ENCODE results near the gene PLXNA3.

PLXNA3 gene

GRCh38 chrX:154429711-154430110, 28.4 kb upstream of the PLXNA3 start:
- H3K36me3 ChIP-seq (replicated peaks) = peaks cover 37% of the 10 kb centered on the region
- H3K4me1 ChIP-seq = peaks cover 16% of the 10 kb centered on the region
- H3K9me3 ChIP-seq = no peaks in the 10 kb centered on the region
- no peak for DNase-seq (ENCODE audit: low spot score in 2 of 2)
- H3K27me3 ChIP-seq (ENCODE audit: low read depth) = no peaks in the 10 kb centered on the region
- H3K4me3 ChIP-seq = peak overlapping the region; percentile 63
- in situ Hi-C loops (cut with MboI; ENCODE audit: low sequenced_read_pairs) = no loop called here

- in situ Hi-C loops (cut with MboI; ENCODE audit: low sequenced_read_pairs) = no loop called here
- H3K9me3 ChIP-seq = no peaks in the 10 kb centered on the region
- H3K4me3 ChIP-seq = no peak overlapping the region
- H3K27me3 ChIP-seq (ENCODE audit: low read depth) = no peaks in the 10 kb centered on the region
- H3K36me3 ChIP-seq (replicated peaks) = peaks cover 45% of the 10 kb centered on the region
- peaks cover 16% of the 10 kb centered on the region for H3K4me1 ChIP-seq
- no peak for DNase-seq (ENCODE audit: low spot score in 2 of 2)
These were observed 27.6 kb upstream of the PLXNA3 start for GRCh38 chrX:154430479-154430878.

DNA sequence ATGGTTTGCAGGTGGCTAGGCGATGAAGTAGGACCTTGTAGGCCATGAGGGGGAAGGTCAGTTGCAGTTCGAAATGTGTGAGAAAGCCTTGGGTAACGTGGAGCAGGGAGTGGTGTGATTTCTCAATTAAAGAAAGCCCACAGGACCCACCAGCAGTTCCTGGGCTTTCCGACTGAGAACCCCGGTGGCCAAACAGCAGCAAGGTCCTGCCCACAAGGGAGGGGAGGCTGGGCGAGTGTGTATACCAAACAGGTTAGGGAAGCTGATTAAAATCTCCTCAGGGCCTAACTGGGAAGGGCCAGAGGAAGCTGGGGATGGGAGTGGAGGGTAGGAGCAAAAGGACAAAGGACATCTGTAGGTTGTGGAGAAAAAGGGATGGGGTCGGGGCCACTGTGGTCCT, 27.2 kb upstream of the PLXNA3 start:
- peaks cover 49% of the 10 kb centered on the region for H3K36me3 ChIP-seq (replicated peaks)
- H3K4me1 ChIP-seq = peaks cover 16% of the 10 kb centered on the region
- DNase-seq (ENCODE audit: low spot score in 2 of 2) = no peak
- H3K27me3 ChIP-seq (ENCODE audit: low read depth) = no peaks in the 10 kb centered on the region
- in situ Hi-C loops (cut with MboI; ENCODE audit: low sequenced_read_pairs) = no loop called here
- no peak overlapping the region for H3K4me3 ChIP-seq
- no peaks in the 10 kb centered on the region for H3K9me3 ChIP-seq

- peaks cover 21% of the 10 kb centered on the region for H3K4me1 ChIP-seq
- H3K27me3 ChIP-seq (ENCODE audit: low read depth) = no peaks in the 10 kb centered on the region
- no peak for DNase-seq (ENCODE audit: low spot score in 2 of 2)
- H3K36me3 ChIP-seq (replicated peaks) = peaks cover 54% of the 10 kb centered on the region
- in situ Hi-C loops (cut with MboI; ENCODE audit: low sequenced_read_pairs) = no loop called here
- H3K4me3 ChIP-seq = no peak overlapping the region
- no peaks in the 10 kb centered on the region for H3K9me3 ChIP-seq
These were observed 26.7 kb upstream of the PLXNA3 start for GRCh38 chrX:154431341-154431740.

- peaks cover 55% of the 10 kb centered on the region for H3K36me3 ChIP-seq (replicated peaks)
- peaks cover 21% of the 10 kb centered on the region for H3K4me1 ChIP-seq
- H3K9me3 ChIP-seq = no peaks in the 10 kb centered on the region
- in situ Hi-C loops (cut with MboI; ENCODE audit: low sequenced_read_pairs) = no loop called here
- DNase-seq (ENCODE audit: low spot score in 2 of 2) = no peak
- H3K27me3 ChIP-seq (ENCODE audit: low read depth) = no peaks in the 10 kb centered on the region
- no peak overlapping the region for H3K4me3 ChIP-seq
These were observed 25.9 kb upstream of the PLXNA3 start for GRCh38 chrX:154432210-154432609.

DNA sequence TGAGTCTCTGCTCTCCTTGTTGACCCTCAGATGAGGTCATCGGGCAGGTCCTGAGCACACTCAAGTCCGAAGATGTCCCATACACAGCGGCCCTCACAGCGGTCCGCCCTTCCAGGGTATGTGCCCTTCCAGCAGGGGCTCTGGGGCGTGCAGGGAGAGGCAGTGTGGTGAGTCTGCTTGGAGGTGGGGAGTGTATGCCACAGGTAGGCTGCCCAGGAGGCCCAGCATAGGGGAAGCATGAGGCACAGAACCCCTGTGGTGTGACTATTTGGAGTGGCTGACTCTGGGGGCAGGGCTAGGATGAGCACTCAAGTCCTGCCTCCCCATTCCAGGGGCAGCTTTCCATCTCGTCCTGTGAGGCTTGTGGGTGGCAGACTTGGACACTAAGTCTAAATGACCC, 24.5 kb upstream of the PLXNA3 start:
- in situ Hi-C loops (cut with MboI; ENCODE audit: low sequenced_read_pairs) = no loop called here
- no peak for DNase-seq (ENCODE audit: low spot score in 2 of 2)
- Histone ChIP-seq H3K9me3 (no peaks in the 10 kb centered on the region), H3K36me3 (replicated peaks) (peaks cover 62% of the 10 kb centered on the region), H3K4me3 (no peak overlapping the region), H3K27me3 (ENCODE audit: low read depth) (no peaks in the 10 kb centered on the region), H3K4me1 (peaks cover 13% of the 10 kb centered on the region)

DNA sequence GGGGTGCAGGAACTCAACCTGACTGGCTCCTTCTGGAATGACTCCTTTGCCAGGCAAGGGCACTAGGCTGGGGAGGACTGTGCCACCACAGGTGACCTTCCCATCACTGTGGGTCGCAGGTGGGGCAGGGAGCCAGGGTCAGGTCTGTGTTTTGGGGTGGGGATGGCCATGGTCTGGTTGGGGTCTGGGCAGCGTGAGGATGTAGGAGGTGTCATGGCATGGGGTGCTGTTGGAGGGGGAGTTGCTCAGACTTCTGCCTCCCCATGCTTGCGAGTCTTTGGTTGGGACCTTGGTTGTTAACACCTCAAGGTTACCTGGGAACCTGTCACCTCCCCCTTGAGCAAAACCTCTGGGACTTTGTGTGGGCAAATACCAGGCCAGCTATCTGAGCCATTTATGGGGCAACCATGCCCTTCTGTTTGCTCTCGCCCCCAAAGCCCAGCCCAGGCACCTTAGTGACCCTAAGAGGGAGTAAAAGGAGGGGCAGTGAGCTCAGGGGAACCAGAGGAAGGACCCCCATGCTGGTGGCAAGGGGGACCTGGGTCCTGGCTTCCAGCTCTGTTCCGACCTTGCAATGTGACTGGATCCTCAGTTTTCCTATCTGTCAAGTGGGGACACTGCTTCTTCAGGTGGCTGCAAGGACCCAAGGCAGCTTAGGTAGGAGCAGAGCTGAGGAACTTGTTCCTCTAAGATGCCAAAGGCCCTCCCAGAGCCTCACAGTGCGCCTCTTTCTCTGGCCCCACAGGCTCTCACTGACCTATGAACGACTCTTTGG, 23.5 kb upstream of the PLXNA3 start:
- Histone ChIP-seq H3K4me3 (no peak overlapping the region), H3K9me3 (no peaks in the 10 kb centered on the region), H3K4me1 (peaks cover 8% of the 10 kb centered on the region), H3K27me3 (ENCODE audit: low read depth) (no peaks in the 10 kb centered on the region), H3K36me3 (replicated peaks) (peaks cover 69% of the 10 kb centered on the region)
- no peak for DNase-seq (ENCODE audit: low spot score in 2 of 2)
- in situ Hi-C loops (cut with MboI; ENCODE audit: low sequenced_read_pairs) = no loop called here

- DNase-seq (ENCODE audit: low spot score in 2 of 2) = no peak
- H3K27me3 ChIP-seq (ENCODE audit: low read depth) = no peaks in the 10 kb centered on the region
- H3K4me1 ChIP-seq = peaks cover 5% of the 10 kb centered on the region
- peaks cover 69% of the 10 kb centered on the region for H3K36me3 ChIP-seq (replicated peaks)
- in situ Hi-C loops (cut with MboI; ENCODE audit: low sequenced_read_pairs) = no loop called here
- H3K9me3 ChIP-seq = no peaks in the 10 kb centered on the region
- no peak overlapping the region for H3K4me3 ChIP-seq
These were observed 22.8 kb upstream of the PLXNA3 start for GRCh38 chrX:154435171-154435733.

GRCh38 chrX:154436374-154436982, 21.6 kb upstream of the PLXNA3 start:
- Histone ChIP-seq H3K9me3 (no peaks in the 10 kb centered on the region), H3K4me3 (peak overlapping the region; percentile 97), H3K27me3 (ENCODE audit: low read depth) (no peaks in the 10 kb centered on the region), H3K4me1 (peaks cover 5% of the 10 kb centered on the region), H3K36me3 (replicated peaks) (peaks cover 79% of the 10 kb centered on the region)
- peak; percentile 44 to 76 for DNase-seq (ENCODE audit: low spot score in 2 of 2)
- in situ Hi-C loops (cut with MboI; ENCODE audit: low sequenced_read_pairs) = no loop called here

DNA sequence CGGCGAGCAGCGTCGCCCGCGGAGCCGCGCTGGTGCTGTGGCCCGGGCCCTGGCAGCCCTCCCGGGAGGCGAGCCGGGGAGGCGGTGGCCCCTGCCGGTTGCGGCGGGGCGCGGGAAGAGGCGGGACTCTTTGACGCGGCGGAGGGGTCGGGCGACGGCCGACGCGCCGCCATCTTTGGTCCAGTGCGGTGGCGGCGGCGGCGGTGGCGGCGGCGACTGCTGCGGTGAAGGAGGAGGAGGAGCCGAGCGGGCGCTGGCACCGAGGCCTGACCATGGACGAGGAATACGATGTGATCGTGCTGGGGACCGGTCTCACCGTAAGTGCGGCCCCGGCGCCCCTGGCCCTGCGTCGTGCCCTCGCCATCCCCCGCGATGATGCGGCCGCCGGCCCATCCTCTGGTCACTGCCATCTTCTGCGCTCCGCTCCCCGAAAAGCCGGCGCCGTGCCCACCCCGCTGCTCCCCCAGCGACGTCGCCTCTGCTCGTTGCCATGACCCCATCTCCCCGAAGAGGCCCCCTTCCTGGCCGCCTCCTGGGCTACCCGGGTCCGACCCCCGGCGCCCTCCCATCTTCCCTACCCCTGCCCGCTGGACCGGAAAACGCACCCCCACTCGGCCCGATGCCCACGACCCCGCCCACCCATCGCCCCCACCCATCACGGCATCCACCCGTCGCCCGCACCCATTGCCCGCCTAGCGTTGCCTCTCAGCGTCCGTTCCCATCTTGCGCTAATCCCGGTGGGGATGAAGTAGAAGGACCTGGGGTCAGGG, 20.9 kb upstream of the PLXNA3 start, which contains the start of gene GDI1:
Gene GDI1, plus strand, starts transcription at position 172 of the 770 bp plus-strand sequence. Its CDS starts 101 bp downstream, at position 273.
- DNase-seq (ENCODE audit: low spot score in 2 of 2) = peak; percentile 24 to 86
- Histone ChIP-seq H3K4me3 (peak within 1 kb of the TSS; percentile 97), H3K36me3 (replicated peaks) (peaks cover 79% of the 10 kb centered on the region), H3K27me3 (ENCODE audit: low read depth) (no peaks in the 10 kb centered on the region), H3K9me3 (no peaks in the 10 kb centered on the region), H3K4me1 (peaks cover 5% of the 10 kb centered on the region)
- in situ Hi-C loops (cut with MboI; ENCODE audit: low sequenced_read_pairs) = no loop called here

- Histone ChIP-seq H3K4me1 (peaks cover 6% of the 10 kb centered on the region), H3K27me3 (ENCODE audit: low read depth) (no peaks in the 10 kb centered on the region), H3K9me3 (no peaks in the 10 kb centered on the region), H3K36me3 (replicated peaks) (peaks cover 75% of the 10 kb centered on the region), H3K4me3 (peak overlapping the region; percentile 97)
- DNase-seq (ENCODE audit: low spot score in 2 of 2) = no peak
- in situ Hi-C loops (cut with MboI; ENCODE audit: low sequenced_read_pairs) = no loop called here
These were observed 19.8 kb upstream of the PLXNA3 start for GRCh38 chrX:154437971-154438893.

DNA sequence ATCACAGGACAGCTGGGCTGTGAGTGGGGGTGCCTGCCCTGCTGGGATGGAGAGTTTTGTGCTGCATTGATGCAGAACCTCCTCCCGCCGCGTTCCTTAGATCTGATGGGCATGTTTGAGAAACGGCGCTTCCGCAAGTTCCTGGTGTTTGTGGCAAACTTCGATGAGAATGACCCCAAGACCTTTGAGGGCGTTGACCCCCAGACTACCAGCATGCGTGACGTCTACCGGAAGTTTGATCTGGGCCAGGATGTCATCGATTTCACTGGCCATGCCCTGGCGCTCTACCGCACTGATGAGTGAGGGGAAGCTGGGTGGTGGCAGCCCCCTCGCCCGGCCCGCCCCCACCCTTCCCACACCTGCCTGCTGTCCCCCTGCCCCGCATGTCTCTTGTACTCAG, 18.2 kb upstream of the PLXNA3 start:
- in situ Hi-C loops (cut with MboI; ENCODE audit: low sequenced_read_pairs) = no loop called here
- peaks cover 64% of the 10 kb centered on the region for H3K36me3 ChIP-seq (replicated peaks)
- DNase-seq (ENCODE audit: low spot score in 2 of 2) = no peak

More for the DNA sequence above, 18.2 kb upstream of the PLXNA3 start:
- Histone ChIP-seq H3K4me1 (peaks cover 13% of the 10 kb centered on the region), H3K9me3 (no peaks in the 10 kb centered on the region), H3K4me3 (no peak overlapping the region), H3K27me3 (ENCODE audit: low read depth) (no peaks in the 10 kb centered on the region)

Measured in HAP-1 (cell line).